Progenitor cell of endocrine pancreas (in vitro differentiated cells): Measurements from ENCODE around the gene SERPINB2. TPM values are rescaled to one million over a fixed set of nuclear protein-coding genes. Genes with fewer than 3 reads are reported as not detected.
A peak's percentile ranks its signal among the peaks of the same experiment; 100 is the strongest.
"Not testable (repeated sequence)": the region's sequence is repeated elsewhere in the genome, so short reads cannot be mapped to it uniquely, and the experiment has no call there.

Source experiments
- DNase-seq: peaks from one replicate; pipeline ENCODE4 v3.0.0; 2021; ENCODE audit warnings: low spot score; ENCODE audit not compliant: unreplicated experiment
- H3K27ac Mint-ChIP-seq: 2 replicates; pipeline ENCODE4 v1.8.0; 2021; ENCODE audit warnings: mild to moderate bottlenecking, moderate library complexity, mixed read lengths
- H3K27me3 Mint-ChIP-seq: 2 replicates; pipeline ENCODE4 v1.8.0; 2021; ENCODE audit warnings: mixed read lengths
- H3K36me3 Mint-ChIP-seq: 2 replicates; pipeline ENCODE4 v1.8.0; 2022; ENCODE audit warnings: mixed read lengths; ENCODE audit not compliant: insufficient read depth
- H3K4me1 Mint-ChIP-seq: 2 replicates; pipeline ENCODE4 v1.8.0; 2021; ENCODE audit warnings: low read depth, mixed read lengths
- H3K4me3 Mint-ChIP-seq: 2 replicates; pipeline ENCODE4 v1.8.0; 2021; ENCODE audit warnings: low read depth, mild to moderate bottlenecking, moderate library complexity, mixed read lengths
- H3K9me3 Mint-ChIP-seq: 2 replicates; pipeline ENCODE4 v1.8.0; 2021; ENCODE audit warnings: low read depth, mixed read lengths
- total RNA-seq: library from RNA; stranded (reverse); gene quantifications from 2 replicates; pipeline ENCODE4 v1.2.1, GENCODE V29; 2021
- TF ChIP-seq, protein P1 (sequence below): fragments of 200-600 bp; sonication (generic); IDR thresholded peaks from one replicate; pipeline ENCODE4 v1.5.0; 2021; ENCODE audit warnings: antibody characterized with exemption, mild to moderate bottlenecking; ENCODE audit not compliant: unreplicated experiment

Gene SERPINB2
- total RNA-seq, 1 donor from 2014 or later, result not detected

DNA sequence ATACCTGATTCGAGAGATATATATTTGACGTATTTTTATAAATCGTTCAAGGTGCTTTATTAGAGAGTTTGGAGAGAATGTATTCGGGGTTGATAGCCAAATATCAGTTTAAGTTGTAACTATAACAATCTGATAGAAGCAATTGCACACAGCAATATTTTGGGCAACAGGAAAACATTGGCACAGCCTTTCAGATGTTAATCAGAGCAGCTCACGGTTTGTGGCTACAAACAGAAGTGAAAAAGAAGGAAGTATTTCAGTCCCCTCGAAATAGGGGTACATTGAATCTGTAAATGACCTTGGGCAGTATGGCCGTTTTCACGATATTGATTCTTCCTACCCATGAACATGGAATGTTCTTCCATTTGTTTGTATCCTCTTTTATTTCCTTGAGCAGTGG, 40.8 kb downstream of the SERPINB2 start:
- H3K27ac Mint-ChIP-seq, result no peak overlapping the region
- DNase-seq, result no peak
- H3K27me3 Mint-ChIP-seq, result peaks cover 15% of the 10 kb centered on the region
- no peaks in the 10 kb centered on the region for H3K4me1 Mint-ChIP-seq
- H3K9me3 Mint-ChIP-seq, result no peaks in the 10 kb centered on the region
- no peak overlapping the region for H3K4me3 Mint-ChIP-seq
- no peaks in the 10 kb centered on the region for H3K36me3 Mint-ChIP-seq
- TF ChIP-seq, protein P1, sequence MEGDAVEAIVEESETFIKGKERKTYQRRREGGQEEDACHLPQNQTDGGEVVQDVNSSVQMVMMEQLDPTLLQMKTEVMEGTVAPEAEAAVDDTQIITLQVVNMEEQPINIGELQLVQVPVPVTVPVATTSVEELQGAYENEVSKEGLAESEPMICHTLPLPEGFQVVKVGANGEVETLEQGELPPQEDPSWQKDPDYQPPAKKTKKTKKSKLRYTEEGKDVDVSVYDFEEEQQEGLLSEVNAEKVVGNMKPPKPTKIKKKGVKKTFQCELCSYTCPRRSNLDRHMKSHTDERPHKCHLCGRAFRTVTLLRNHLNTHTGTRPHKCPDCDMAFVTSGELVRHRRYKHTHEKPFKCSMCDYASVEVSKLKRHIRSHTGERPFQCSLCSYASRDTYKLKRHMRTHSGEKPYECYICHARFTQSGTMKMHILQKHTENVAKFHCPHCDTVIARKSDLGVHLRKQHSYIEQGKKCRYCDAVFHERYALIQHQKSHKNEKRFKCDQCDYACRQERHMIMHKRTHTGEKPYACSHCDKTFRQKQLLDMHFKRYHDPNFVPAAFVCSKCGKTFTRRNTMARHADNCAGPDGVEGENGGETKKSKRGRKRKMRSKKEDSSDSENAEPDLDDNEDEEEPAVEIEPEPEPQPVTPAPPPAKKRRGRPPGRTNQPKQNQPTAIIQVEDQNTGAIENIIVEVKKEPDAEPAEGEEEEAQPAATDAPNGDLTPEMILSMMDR, result no peak

DNA sequence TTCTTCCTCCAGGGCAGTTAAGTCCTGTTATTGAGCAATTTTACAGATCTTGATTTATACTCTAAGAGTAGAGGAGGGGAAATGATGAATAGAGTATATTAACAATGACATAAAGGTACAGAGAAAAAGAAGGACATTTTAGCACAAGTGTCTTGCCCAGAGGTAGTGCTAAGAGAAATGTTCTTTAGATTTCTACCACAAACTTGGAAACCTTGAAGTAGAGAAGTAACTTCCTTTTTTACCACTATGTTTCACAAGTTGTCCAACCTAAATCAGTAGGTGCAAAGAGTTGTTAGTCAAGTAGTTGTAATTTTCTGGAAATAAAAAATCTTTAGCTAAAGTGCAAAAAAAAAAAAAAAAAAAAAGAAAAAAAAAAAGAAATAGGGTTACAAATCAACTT, 41.9 kb downstream of the SERPINB2 start:
- H3K4me1 Mint-ChIP-seq, H3K4me3 Mint-ChIP-seq, H3K27me3 Mint-ChIP-seq, H3K9me3 Mint-ChIP-seq, H3K27ac Mint-ChIP-seq, H3K36me3 Mint-ChIP-seq, DNase-seq: not testable (repeated sequence)

DNA sequence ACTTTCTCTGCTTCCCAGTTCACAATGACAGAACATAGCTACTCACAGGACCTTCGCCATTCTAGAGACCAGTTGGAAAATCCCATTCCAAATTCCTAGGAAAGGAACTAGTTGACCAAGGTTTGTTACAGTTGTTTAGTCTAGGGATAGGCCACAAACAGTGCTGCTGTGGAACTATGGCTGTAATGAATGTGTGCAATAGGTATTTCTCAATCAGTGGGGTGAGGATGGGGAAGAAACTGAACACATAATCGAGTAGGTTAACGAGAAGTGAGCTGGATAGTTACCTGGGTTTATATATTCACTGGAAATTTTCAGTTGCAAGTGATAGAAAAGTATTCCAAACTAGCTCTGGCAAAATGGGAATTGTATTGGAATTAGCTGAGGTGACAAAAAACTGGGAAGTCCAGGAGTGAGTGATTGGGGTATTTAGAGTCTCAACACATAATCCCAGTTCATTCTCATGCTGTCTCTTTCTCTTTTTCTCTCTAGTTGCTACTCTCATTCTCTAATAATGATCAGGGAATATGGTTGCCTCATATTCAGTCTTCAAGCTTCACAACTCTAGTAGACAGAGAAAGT, 43.4 kb downstream of the SERPINB2 start:
- no peak overlapping the region for H3K4me3 Mint-ChIP-seq
- no peaks in the 10 kb centered on the region for H3K4me1 Mint-ChIP-seq
- H3K9me3 Mint-ChIP-seq, result no peaks in the 10 kb centered on the region
- DNase-seq, result no peak
- peaks cover 16% of the 10 kb centered on the region for H3K27me3 Mint-ChIP-seq
- TF ChIP-seq, protein P1, result no peak
- no peaks in the 10 kb centered on the region for H3K36me3 Mint-ChIP-seq
- H3K27ac Mint-ChIP-seq, result no peak overlapping the region

DNA sequence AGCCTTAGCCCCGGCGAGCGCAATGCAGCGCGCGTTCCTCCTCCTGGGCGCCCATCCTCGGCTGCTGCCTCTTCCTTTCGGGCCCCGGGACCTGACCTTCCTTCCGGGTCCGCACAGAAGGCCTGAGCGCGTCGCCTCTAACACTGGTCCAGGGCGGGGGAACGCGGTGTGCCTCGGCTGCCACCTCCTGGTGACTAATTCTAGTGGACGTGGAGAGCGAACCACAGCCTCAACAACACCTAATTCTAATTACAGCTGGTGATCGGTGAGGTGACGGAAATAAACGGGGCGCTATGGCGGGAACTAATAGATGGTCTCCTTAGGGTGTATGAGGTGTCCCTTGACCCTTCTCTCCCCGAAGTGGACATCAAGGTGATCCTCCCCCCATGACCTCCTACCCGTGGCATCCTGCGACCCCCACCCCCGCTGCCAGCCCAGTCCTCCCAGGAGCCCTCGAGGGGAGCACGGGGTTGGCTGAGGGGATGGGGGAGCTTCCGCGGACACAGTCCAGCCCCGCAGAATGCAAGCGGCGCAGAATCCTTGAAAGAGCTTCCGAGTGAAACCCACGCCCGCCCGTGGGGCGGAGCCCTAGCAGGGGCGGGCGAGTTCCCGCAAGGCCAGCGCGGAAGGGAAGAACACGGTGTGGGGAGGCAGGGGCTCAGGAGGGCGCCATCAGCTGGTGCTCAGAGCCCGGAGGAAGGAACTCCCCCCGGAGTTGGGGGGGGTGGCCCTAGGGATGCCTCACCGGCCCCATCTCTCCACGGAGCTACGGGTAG, 48.8 kb downstream of the SERPINB2 start:
- Mint-ChIP-seq H3K4me1 (no peaks in the 10 kb centered on the region), H3K36me3 (no peaks in the 10 kb centered on the region), H3K9me3 (no peaks in the 10 kb centered on the region), H3K4me3 (peak overlapping the region; percentile 68), H3K27ac (no peak overlapping the region), H3K27me3 (peaks cover 15% of the 10 kb centered on the region)
- TF ChIP-seq, protein P1, result peak; percentile 81
- peak; percentile 68 for DNase-seq

DNA sequence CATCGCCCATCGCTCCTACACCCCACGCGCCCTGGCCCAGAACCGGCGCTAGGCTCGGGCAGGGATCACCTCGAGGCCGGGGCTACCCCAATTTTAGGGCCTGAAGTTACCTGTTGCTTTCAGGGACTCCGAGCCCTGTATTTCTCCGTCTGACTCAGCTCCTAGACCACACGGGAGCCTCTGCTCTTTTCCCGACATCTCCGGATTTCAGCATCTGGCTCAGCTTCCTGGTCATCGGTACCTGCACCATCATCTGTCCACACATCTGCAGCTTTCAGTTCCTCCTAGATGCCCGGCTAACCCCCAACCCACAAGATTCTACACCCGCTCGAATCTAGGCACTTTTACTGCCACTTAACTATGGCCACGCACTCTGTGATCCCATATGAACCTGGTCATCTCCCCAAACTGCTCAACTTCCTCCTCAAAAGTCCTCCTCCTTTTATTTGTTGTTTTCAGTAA, 49.5 kb downstream of the SERPINB2 start:
- Mint-ChIP-seq H3K27ac (no peak overlapping the region), H3K36me3 (no peaks in the 10 kb centered on the region), H3K9me3 (no peaks in the 10 kb centered on the region), H3K27me3 (peaks cover 20% of the 10 kb centered on the region), H3K4me1 (no peaks in the 10 kb centered on the region), H3K4me3 (no peak overlapping the region)
- TF ChIP-seq, protein P1, result no peak
- DNase-seq, result no peak

DNA sequence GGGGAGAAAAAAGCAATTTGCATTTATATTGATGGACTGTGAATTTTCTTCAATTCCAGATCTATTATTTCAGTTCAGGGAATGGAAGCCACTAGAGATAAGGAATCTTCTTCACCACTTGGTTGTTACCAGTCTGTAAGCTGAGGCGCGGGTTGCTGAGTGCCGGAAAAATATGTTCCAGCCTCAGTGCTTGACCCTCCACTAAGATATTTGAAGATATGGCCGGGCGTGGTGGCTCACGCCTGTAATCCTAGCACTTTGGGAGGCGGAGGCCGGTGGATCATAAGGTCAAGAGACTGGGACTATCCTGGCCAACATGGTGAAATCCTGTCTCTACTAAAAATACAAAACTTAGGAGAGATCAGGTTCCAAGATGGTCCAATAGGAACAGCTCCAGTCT, 52.5 kb downstream of the SERPINB2 start:
- peaks cover 37% of the 10 kb centered on the region for H3K27me3 Mint-ChIP-seq
- TF ChIP-seq, protein P1, result no peak
- H3K4me3 Mint-ChIP-seq, result no peak overlapping the region
- H3K9me3 Mint-ChIP-seq, result no peaks in the 10 kb centered on the region
- no peaks in the 10 kb centered on the region for H3K36me3 Mint-ChIP-seq
- no peak for DNase-seq
- H3K27ac Mint-ChIP-seq, result no peak overlapping the region
- no peaks in the 10 kb centered on the region for H3K4me1 Mint-ChIP-seq

DNA sequence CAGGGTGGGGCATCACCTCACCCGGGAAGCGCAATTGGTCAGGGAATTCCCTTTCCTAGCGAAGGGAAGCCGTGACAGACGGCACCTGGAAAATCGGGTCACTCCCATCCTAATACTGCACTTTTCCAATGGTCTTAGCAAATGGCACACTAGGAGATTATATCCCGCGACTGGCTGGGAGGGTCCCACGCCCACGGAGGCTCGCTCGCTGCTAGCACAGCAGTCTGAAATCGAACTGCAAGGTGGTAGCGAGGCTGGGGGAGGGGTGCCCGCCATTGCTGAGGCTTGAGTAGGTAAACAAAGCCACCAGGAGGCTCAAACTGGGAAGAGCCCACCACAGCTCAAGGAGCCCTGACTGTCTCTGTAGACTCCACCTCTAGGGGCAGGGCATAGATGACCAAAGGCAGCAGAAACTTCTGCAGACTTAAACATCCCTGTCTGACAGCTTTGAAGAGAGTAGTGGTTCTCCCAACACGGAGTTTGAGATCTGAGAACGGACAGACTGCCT, 53.1 kb downstream of the SERPINB2 start:
- H3K27me3 Mint-ChIP-seq, result peaks cover 34% of the 10 kb centered on the region
- not testable (repeated sequence) for DNase-seq, H3K27ac Mint-ChIP-seq, H3K4me1 Mint-ChIP-seq, H3K9me3 Mint-ChIP-seq, H3K36me3 Mint-ChIP-seq, H3K4me3 Mint-ChIP-seq
